DMS53 treated with DMSO at 0.1 percent for 48 hours (cell line): Measurements from ENCODE around the gene SLC25A6.
"Not testable (repeated sequence)": the region's sequence is repeated elsewhere in the genome, so short reads cannot be mapped to it uniquely, and the experiment has no call there.

ENCODE experiments used
- DNase-seq: peaks from one replicate; lab custom pipeline; 2025; ENCODE audit not compliant: unreplicated experiment; lab: John Stamatoyannopoulos, UW

The SLC25A6 gene

DNA sequence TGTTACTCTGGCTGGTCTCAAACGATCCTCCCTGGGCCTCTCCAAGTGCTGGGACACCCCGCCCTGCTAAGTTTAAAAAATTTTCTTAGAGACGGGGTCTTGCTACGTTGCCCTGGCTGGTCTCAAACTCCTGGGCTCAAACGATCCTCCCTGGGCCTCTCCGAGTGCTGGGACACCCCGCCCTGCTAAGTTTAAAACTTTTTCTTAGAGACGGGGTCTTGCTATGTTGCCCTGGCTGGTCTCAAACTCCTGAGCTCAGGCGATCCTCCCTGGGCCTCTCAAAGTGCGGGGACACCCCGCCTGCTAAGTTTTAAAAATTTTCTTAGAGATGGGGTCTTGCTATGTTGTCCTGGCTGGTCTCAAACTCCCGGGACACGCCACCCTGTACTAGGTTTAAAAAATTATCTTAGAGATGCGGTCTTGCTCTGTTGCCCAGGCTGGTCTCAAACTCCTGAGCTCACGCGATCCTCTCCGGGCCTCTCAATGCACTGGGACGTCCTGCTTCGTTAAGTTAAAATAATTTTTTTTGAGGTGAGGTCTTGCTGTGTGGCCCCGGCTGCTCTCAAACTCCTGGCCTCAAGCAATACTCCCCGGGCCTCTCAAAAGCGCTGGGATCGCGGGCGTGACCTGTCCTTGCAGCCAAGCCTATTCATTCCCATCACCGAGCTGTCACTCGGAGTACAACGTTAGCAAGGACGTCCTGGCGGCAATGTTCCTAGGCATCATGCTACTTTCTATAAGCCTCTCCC, 1.1 kb downstream of the SLC25A6 start:
- DNase-seq: no peak

DNA sequence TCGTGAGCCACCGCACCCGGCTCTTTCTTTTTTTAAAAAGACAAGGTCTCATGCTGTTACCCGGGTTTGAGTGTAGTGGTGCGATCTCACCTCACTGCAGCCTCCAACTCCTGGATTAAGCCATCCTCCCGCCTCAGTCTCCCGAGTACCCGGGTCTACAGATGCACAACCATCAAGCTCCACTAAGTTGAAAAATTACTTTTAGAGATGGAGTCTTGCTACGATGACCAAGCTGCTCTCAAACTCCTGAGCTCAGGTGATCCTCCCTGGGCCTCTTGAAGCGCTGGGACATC, 2.0 kb downstream of the SLC25A6 start:
- no peak for DNase-seq

DNA sequence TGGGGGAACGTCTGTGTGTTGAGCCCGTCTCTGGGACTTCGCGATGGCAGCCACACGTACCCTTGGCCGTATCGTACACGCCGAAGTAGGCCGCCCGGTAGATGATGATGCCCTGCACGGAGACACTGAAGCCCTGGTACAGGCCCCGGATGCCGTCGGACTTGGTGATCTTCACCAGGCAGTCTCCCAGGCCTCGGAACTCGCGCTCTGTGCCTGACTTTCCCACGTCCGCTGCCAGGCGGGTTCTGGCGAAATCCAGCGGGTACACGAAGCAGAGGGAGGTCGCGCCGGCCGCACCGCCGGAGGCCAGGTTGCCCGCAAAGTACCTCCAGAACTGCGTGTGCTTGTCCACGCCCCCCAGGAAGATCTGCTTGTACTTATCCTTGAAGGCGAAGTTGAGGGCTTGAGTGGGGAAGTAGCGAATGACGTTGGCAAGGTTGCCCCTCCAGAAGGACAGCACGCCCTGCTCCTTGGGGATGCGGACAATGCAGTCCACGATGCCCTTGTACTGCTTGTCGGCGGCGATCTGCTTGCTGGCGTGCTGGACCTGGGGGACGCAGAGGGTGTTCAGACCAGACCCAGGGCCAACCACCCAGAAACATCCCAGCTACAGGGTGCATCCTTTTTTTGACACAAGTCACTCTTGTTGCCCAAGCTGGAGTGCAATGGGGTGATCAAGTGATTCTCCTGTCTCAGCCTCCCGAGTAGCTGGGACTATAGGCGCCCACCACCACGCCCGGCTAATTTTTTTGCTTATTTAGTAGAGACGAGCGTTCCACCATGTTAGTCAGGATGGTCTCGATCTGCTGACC, 2.5 kb downstream of the SLC25A6 start:
- no peak for DNase-seq

DNA sequence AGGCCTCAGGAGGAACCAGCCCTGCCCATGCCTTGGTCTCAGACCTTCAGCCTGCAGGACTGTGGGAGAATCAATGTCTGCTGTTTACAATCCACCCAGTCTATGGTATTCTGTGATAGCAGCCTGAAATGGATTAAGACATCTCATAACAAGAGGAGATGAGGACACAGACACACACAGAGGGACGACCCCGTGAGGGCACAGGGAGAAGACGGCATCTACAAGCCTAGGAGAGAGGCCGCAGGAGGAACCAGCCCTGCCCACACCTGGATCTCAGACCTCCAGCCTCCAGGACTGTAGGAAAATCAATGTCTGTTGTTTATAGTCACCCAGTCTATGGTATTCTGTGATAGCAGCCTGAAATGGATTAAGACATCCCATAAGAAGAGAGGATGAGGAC, 3.3 kb downstream of the SLC25A6 start:
- no peak for DNase-seq

DNA sequence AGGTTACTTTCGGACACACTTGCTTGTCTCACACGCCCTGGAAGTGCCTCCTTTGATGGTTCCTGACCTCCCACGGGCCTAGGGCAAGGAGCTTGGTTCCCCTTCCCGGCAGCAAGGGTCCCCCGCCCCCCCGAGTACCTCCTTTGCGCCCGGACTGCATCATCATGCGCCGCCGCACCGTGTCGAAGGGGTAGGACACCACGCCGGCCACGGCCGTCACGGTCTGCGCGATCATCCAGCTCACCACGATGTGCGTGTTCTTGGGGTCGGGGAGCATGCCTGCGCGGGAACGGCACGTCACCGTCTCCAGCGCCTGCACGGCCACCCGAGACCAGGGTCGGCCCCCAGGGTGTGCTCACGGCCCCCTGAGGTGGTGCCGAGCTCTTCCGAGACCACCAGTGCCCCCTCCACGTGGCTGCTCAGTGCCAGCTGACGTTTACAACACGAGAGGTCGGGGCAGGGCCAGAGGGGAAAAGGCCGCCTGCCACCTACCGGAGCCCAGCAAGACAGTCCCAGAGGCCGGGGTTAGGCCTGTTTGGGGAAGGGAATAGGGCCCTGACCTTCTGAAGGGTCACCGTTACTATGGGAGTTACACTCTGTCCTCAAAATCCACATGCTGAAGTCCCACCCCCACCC, 4.7 kb downstream of the SLC25A6 start:
- DNase-seq: no peak

DNA sequence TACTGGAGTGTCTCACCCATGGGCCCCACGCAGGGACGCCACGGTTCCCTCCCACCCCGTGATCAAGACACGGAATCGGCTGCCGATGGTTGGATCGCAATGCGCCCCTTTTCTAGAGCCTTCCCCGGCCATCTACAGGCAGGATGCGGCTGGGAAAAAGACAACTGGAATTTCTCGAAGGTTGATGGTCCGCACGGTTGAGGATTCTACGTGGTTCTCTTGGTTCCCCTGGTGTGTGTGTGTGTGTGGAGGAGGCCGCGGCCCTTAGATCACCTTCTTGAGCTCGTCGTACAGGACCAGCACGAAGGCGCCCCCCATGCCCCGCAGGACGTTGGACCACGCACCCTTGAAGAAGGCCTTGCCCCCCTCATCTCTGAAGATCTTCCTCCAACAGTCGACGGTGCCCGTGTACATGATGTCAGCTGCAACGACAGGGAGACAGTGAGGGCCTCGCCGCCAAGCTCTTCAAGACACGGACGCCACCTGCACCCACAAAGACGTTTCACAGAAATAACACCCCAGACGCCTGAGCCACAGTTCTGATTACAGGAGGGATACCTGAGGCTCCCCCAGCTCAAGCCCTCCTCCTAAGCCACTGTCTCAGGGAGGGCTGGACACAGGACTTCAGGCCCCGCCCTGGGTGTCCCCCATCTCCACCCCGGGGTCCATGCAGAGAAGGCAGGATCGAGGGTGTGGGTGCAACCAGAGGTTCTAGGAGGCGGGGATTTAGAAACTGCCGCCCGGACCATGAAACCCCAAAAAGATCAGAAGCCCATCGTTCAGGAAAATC, 5.4 kb downstream of the SLC25A6 start:
- DNase-seq: no peak

DNA sequence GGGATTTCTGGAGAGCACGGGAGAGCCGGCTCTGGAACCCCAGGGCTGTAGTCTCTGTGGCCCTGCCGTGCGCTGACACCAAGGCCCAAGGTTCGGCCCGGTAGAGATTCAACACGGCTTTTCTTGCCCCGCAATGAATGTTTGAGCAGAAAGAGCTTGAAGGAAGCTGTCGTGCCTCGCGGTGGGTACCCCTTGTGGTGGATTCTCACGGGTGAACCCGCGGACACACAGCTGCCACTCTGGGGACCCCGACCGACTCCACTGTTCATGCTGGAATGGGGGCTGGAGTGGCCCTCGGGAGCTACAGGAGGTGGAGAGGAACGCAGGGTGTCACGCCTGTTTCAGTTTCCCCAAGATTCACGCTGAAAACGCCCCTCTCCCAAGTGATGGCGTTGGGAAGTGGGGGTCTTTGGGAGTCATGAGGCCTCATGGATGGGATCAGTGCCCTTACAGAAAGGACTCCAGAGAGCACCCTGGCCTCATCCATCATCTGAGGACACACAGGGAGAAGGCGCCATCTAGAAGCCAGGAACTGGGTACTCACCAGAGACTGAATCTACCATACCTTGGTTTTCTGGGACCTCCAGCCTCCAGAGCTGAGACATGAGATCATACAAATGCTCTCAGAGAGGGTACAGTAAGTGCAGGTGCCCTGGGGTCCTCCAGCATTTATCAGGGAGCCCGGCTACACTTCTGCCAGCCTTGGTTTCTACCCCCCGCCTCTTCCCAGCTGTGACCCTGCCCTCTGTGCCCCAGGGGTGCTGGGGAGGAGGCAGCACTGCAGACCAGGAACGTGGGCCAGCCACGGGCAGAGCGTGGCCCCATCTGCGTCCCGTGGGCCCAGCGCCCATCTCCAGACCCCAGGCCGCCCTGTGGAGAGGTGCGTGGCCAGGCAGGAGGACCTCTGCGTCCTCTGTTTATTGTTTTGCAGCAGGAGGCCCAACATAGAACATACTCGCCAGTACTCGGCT, 6.4 kb downstream of the SLC25A6 start:
- no peak for DNase-seq

DNA sequence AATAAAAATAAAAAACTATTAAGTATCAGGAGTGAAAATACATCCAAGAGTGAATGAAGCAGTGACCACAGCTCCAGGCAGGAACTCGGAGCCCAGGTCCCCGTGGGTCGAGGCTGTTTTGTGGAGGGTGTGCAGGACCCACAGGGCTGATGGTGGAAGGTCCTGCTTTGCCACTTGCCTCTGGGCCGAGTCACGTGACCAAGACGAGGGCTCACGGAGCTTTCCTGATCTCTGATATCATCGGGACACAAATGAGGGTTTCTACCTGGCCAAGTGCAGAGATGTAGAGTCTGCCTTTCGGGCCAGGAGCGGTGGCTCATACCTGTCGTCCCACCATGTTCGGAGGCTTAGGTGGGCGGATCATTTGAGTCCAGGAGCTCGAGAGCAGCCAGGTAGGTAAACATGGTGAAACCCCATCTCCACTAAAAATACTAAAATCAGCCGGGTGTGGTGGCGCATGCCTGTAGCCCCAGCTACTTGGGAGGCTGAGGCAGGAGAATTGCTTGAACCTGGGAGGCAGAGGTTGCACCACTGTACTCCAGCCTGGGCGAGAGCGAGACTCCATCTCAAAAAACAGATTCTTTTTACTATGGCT, 7.2 kb downstream of the SLC25A6 start:
- no peak for DNase-seq

DNA sequence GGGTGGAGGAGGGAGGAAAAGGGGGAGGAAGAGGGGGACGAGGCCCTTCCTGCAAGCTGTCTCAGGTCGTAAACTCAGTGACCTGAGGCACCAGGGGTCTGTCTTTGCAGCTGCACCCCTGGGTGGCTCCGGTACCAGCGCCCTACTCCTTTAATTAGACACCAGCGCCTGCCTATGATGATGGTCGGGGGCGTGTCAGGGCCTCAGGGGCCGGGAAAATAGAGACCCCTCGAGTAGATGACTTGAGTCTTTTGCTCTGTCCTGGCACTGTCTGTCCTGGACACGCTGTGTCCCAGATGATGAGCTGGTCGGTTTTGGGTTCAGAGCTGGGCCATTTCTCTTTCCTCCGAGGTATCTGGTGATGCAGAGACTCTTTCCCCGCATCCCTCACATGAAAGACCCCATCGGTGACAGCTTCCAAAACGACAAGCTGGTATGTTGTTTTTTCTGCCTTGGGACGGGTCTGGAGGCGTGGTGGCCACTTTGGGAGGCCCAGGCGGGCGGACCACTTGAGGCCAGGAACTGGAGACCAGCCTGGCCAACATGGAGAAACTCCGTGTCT, 11.2 kb downstream of the SLC25A6 start:
- no peak for DNase-seq

DNA sequence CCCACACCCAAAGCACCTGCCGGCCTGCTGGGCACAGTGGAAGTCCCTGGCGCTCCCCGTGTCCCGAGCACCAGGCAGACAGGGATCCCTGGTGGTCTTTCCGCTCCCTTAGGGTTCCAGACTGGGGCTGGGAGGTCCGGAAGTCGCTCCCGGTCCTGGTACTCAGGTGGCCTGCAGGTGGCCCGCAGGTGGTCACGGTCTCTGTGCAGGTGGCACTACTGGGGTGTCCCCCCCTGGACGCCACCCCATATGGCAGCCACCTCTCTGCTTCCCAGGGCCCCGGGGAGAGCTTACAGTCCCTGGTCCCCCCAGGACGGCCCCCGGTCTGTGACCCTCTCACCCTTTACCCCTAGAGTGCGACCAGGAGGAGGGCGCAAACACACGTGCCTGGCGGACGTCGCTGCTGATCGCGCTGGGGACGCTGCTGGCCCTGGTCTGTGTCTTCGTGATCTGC, 13.6 kb downstream of the SLC25A6 start:
- no peak for DNase-seq

DNA sequence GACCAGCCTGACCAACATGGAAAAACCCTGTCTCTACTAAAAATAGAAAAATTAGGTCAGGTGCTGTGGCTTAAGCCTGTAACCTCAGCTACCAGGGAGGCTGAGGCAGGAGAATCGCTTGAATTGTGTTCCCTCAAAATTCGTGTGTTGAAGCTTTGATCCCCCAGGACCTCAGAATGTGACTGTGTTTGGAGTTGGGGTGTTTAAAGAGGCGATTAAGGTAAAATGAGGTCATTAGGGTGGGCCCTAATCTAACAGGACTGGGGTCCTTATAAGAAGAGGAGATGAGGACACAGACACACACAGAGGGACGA, 23.6 kb downstream of the SLC25A6 start:
- DNase-seq: no peak

DNA sequence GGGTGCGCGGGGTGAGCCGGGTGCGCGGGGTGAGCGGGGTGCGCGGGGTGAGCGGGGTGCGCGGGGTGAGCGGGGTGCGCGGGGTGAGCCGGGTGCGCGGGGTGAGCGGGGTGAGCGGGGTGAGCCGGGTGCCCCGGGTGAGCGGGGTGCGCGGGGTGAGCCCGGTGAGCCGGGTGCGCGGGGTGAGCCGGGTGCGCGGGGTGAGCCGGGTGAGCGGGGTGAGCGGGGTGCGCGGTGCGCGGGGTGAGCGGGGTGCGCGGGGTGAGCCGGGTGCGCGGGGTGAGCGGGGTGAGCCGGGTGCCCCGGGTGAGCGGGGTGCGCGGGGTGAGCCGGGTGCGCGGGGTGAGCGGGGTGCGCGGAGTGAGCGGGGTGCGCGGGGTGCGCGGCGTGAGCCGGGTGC, 25.6 kb downstream of the SLC25A6 start:
- DNase-seq: not testable (repeated sequence)

DNA sequence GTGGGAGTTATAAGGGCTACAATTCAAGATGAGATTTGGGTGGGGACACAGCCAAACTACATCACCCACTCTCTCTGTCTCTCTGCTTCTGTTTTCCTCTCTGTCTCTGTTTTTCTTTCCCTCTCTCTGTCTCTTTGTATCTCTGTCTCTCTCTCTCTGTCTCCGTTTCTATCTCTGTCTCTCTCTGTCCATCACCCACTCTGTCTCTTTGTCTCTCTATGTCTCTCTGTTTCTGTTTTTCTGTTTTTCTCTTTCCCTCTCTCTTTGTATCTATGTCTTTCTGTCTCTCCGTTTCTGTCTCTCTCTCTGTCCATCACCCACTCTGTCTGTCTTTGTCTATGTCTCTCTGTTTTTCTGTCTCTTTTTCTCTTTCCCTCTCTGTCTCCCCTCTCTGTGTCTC, 30.0 kb downstream of the SLC25A6 start:
- DNase-seq: no peak

DNA sequence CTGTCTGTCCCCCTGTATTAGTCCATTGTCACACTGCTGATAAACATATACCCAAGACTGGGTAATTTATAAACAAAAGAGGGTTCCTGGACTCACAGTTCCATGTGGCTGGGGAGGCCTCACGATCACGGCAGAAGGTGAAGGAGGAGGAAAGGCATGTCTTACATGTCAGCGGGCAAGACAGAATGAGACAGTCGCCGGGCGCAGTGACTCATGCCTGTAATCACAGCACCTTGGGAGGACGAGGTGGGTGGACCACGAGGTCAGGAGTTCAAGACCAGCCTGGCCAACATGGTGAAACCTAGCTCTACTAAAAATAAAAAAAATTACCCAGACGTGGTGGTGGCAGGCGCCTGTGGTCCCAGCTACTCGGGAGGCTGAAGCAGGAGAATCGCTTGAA, 30.6 kb downstream of the SLC25A6 start:
- DNase-seq: no peak

DNA sequence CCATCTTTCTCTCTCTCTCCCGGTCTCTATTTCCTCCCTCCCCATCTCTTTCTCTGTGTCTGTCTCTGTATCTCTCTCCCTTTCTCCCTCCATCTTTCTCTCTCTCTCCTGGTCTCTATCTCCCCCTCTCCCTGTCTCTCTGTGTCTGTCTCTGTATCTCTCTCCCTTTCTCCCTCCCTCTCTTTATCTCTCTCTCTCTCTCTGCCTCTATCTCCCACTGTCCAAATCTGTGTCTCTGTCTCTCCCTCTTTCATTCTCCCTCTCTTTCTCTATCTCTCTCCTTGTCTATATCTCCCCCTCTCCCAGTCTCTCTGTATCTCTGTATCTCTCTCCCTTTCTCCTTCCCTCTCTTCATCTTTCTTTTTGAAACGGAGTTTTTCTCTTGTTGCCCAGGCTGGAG, 31.7 kb downstream of the SLC25A6 start:
- no peak for DNase-seq

DNA sequence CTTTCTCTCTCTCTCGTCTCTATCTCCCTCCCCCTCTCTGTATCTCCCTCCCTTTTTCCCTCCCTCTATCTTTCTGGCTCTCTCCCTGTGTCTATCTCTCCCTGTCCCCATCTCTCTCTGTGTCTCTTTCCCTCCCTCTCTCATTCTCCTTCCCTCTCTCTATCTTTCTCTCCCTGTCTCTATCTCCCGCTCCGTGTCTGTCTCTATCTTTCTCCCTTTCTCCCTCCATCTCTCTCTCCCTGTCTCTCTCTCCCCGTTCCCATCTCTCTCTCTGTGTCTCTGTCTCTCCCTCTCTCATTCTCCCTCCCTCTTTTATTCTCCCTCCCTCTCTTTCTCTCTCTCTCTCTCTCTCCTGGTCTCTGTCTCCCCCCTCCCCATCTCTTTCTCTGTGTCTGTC, 32.4 kb downstream of the SLC25A6 start:
- DNase-seq: no peak

DNA sequence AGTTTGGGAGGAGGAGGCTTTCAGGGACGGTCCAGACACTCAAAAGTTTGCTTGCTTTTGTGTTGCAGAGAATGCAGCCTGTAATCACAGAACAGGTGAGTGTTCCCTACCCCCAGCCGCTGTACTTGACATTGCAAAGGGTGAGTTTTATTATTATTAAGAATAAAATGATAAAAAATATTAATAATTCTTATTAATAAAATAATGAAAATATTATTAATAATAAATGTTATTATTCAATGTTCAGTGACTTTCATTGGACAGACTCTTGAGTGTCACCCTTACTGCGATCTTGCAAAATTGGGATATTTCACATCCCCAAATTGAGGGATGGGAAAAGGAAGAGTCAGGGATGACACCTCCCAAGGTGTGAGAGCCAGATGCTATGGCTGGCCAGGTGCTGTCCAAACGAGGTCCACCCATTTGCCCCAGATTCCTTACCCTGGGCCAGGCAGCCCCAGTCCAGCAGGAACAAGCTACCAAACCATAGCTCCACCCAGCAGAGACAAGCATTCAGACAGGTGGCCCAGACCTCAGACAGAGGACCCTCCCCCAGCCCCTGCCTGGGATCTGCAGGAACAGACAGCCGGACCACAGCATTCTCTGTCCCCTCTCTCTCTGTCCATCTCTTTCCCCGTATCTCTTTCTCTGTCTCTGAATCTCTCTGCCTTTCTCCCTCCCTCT, 33.0 kb downstream of the SLC25A6 start:
- DNase-seq: no peak

DNA sequence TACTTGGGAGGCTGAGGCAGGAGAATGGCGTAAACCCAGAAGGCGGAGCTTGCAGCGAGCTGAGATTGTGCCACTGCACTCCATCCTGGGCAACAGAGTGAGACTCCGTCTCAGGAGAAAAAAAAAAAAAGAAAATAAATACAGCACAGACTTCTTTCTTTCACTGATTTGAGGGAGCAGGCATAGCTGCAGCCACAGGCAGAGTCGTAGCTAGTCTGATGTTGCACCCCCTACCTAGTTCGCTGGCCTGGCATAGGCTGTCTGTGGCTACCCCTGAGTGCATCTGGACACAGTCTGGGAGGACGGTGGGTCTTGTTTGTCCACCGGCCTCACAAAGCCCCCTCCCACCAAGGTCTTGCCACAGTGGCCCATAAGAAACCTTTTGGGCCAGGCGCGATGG, 33.9 kb downstream of the SLC25A6 start:
- DNase-seq: no peak
